Measurements from ENCODE around the gene RRAD. TPM values are rescaled to one million over a fixed set of nuclear protein-coding genes. Genes with fewer than 3 reads are reported as not detected.

The RRAD gene
- total RNA-seq, 1 experiment from 2014 or later, result 2.8 TPM

DNA sequence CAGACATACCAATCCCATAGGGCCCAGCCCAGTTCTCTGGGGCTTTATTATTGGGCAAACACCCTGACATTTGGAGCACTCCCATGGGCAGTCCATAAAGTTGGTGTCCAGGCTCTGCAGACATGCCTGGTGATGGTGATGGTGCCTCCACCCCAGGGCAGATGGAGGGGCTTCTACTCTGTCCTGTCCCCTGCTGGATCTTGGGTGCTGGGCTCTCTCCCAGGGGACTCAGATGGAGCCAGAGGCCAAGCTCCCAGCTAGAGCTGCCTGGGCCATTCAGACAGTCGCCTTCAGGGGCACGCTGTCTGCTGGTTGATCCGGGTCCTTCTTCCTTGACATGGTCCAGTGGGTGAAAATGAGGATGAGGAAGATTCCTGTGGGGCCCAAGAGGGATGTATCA is 17.2 kb downstream of the RRAD start:
- Histone ChIP-seq H3K4me1 (ENCODE audit: insufficient read depth, low read length) (no peaks in the 10 kb centered on the region), H3K4me2 (ENCODE audit: low read length) (no peak overlapping the region), H3F3A (ENCODE audit: low read length, unreplicated experiment) (no peaks in the 10 kb centered on the region), H3K9ac (ENCODE audit: low read length) (no peak overlapping the region), H3K79me2 (ENCODE audit: low read length) (no peaks in the 10 kb centered on the region), H3K9me3 (ENCODE audit: low read length) (no peaks in the 10 kb centered on the region), H3K27me3 (ENCODE audit: low read length) (no peaks in the 10 kb centered on the region), H3K4me3 (ENCODE audit: low read length) (no peak overlapping the region), H3K36me3 (ENCODE audit: low read depth, low read length) (no peaks in the 10 kb centered on the region), H3K9me2 (replicated peaks; ENCODE audit: low read length) (no peaks in the 10 kb centered on the region), H4K20me1 (ENCODE audit: low read length) (no peaks in the 10 kb centered on the region), H2AFZ (ENCODE audit: low read length) (no peak overlapping the region), H3K27ac (ENCODE audit: low read length) (no peak overlapping the region)
- CTCF ChIA-PET, result no interaction called here
- no TSS peak for BruUV-seq (replicated peaks)
- ATAC-seq (no peak), DNase-seq (no peak)
- intact Hi-C loops (cut with micrococcal nuclease), result no loop called here
- POLR2A ChIA-PET (ENCODE audit: unreplicated experiment), result no interaction called here
- TF ChIP-seq EZH2 (IDR thresholded peaks at IDR 0.05; ENCODE audit: low read length, unreplicated experiment) (no peak), EZH2phosphoT487 (IDR thresholded peaks at IDR 0.05; ENCODE audit: borderline replicate concordance, low read length) (no peak), CTCF (conservative IDR thresholded peaks at IDR 0.05; ENCODE audit: low read depth, low read length) (no peak)

GRCh38 chr16:66906916-66907836 is 18.2 kb downstream of the RRAD start:
- no peaks in the 10 kb centered on the region for H3K79me2 ChIP-seq (ENCODE audit: low read length)
- CTCF ChIA-PET, result interaction anchor here (0.6 kb wide), 1 partner anchor 101 kb away, joined by 3 read pairs; no protein-coding TSS in a partner anchor
- no peaks in the 10 kb centered on the region for H3K27me3 ChIP-seq (ENCODE audit: low read length)
- no peaks in the 10 kb centered on the region for H4K20me1 ChIP-seq (ENCODE audit: low read length)
- ATAC-seq (no peak), DNase-seq (no peak)
- intact Hi-C loops (cut with micrococcal nuclease), result no loop called here
- no peaks in the 10 kb centered on the region for H3F3A ChIP-seq (ENCODE audit: low read length, unreplicated experiment)
- H3K36me3 ChIP-seq (ENCODE audit: low read depth, low read length), result no peaks in the 10 kb centered on the region
- H2AFZ ChIP-seq (ENCODE audit: low read length), result no peak overlapping the region
- no peak for TF ChIP-seq EZH2 (IDR thresholded peaks at IDR 0.05; ENCODE audit: low read length, unreplicated experiment)
- no peak for TF ChIP-seq CTCF (conservative IDR thresholded peaks at IDR 0.05; ENCODE audit: low read depth, low read length)
- no peak overlapping the region for H3K4me3 ChIP-seq (ENCODE audit: low read length)
- H3K9ac ChIP-seq (ENCODE audit: low read length), result no peak overlapping the region
- POLR2A ChIA-PET (ENCODE audit: unreplicated experiment), result no interaction called here
- H3K27ac ChIP-seq (ENCODE audit: low read length), result no peak overlapping the region
- no peaks in the 10 kb centered on the region for H3K4me1 ChIP-seq (ENCODE audit: insufficient read depth, low read length)
- no peak overlapping the region for H3K4me2 ChIP-seq (ENCODE audit: low read length)
- H3K9me3 ChIP-seq (ENCODE audit: low read length), result no peaks in the 10 kb centered on the region
- H3K9me2 ChIP-seq (replicated peaks; ENCODE audit: low read length), result no peaks in the 10 kb centered on the region
- BruUV-seq (replicated peaks), result no TSS peak
